ENCODE data around the gene RIPK3.

- TF ChIP-seq, protein P1, sequence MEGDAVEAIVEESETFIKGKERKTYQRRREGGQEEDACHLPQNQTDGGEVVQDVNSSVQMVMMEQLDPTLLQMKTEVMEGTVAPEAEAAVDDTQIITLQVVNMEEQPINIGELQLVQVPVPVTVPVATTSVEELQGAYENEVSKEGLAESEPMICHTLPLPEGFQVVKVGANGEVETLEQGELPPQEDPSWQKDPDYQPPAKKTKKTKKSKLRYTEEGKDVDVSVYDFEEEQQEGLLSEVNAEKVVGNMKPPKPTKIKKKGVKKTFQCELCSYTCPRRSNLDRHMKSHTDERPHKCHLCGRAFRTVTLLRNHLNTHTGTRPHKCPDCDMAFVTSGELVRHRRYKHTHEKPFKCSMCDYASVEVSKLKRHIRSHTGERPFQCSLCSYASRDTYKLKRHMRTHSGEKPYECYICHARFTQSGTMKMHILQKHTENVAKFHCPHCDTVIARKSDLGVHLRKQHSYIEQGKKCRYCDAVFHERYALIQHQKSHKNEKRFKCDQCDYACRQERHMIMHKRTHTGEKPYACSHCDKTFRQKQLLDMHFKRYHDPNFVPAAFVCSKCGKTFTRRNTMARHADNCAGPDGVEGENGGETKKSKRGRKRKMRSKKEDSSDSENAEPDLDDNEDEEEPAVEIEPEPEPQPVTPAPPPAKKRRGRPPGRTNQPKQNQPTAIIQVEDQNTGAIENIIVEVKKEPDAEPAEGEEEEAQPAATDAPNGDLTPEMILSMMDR (conservative IDR thresholded peaks at IDR 0.05; ENCODE audit: low read length): 0 out of 2 replicates have a peak, but pooled peaks have one; percentile 20
- no peak for TF ChIP-seq EZH2phosphoT487 (IDR thresholded peaks at IDR 0.05; ENCODE audit: borderline replicate concordance, low read depth, low read length)
Measured at GRCh38 chr14:24348186-24348585, 8.4 kb upstream of the RIPK3 start.
